ENCODE results near the gene PRDX4.
"Not testable (repeated sequence)": the region's sequence is repeated elsewhere in the genome, so short reads cannot be mapped to it uniquely, and the experiment has no call there.

DNA sequence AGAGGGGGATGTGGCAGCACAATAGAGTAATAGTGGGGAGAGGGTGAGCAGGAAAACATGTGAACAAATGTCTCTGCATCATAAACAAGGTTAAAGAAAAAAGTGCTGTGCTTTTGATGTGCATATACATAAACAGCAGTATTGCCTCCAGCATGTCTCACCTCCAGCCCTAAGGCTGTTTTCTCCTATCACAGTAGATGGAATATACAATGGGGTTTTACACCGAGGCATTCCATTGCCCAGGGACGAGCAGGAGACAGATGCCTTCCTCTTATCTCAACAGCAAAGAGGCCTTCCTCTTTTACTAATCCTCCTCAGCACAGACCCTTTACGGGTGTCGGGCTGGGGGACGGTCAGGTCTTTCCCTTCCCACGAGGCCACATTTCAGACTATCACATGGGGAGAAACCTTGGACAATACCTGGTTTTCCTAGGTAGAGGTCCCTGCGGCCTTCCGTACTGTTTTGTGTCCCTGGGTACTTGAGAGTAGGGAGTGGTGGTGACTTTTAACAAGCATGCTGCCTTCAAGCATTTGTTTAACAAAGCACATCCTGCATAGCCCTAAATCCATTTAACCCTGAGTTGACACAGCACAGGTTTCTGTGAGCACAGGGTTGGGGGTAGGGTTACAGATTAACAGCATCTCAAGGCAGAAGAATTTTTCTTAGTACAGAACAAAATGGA lies 7.1 kb upstream of the PRDX4 start:
- TF ChIP-seq, protein P1, sequence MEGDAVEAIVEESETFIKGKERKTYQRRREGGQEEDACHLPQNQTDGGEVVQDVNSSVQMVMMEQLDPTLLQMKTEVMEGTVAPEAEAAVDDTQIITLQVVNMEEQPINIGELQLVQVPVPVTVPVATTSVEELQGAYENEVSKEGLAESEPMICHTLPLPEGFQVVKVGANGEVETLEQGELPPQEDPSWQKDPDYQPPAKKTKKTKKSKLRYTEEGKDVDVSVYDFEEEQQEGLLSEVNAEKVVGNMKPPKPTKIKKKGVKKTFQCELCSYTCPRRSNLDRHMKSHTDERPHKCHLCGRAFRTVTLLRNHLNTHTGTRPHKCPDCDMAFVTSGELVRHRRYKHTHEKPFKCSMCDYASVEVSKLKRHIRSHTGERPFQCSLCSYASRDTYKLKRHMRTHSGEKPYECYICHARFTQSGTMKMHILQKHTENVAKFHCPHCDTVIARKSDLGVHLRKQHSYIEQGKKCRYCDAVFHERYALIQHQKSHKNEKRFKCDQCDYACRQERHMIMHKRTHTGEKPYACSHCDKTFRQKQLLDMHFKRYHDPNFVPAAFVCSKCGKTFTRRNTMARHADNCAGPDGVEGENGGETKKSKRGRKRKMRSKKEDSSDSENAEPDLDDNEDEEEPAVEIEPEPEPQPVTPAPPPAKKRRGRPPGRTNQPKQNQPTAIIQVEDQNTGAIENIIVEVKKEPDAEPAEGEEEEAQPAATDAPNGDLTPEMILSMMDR (IDR thresholded peaks at IDR 0.05; ENCODE audit: low read depth, low read length, missing input control), result not testable (repeated sequence)
- TF ChIP-seq YY1 (IDR thresholded peaks at IDR 0.05); GABPA (IDR thresholded peaks at IDR 0.05 in 1 of 2, conservative IDR thresholded peaks at IDR 0.05 in 1 of 2); RXRA (IDR thresholded peaks at IDR 0.05); RAD21 (IDR thresholded peaks at IDR 0.05); TAF1 (conservative IDR thresholded peaks at IDR 0.05); NR2F2 (IDR thresholded peaks at IDR 0.05); HNF4A (conservative IDR thresholded peaks at IDR 0.05): not testable (repeated sequence)
- TF ChIP-seq, protein P2, sequence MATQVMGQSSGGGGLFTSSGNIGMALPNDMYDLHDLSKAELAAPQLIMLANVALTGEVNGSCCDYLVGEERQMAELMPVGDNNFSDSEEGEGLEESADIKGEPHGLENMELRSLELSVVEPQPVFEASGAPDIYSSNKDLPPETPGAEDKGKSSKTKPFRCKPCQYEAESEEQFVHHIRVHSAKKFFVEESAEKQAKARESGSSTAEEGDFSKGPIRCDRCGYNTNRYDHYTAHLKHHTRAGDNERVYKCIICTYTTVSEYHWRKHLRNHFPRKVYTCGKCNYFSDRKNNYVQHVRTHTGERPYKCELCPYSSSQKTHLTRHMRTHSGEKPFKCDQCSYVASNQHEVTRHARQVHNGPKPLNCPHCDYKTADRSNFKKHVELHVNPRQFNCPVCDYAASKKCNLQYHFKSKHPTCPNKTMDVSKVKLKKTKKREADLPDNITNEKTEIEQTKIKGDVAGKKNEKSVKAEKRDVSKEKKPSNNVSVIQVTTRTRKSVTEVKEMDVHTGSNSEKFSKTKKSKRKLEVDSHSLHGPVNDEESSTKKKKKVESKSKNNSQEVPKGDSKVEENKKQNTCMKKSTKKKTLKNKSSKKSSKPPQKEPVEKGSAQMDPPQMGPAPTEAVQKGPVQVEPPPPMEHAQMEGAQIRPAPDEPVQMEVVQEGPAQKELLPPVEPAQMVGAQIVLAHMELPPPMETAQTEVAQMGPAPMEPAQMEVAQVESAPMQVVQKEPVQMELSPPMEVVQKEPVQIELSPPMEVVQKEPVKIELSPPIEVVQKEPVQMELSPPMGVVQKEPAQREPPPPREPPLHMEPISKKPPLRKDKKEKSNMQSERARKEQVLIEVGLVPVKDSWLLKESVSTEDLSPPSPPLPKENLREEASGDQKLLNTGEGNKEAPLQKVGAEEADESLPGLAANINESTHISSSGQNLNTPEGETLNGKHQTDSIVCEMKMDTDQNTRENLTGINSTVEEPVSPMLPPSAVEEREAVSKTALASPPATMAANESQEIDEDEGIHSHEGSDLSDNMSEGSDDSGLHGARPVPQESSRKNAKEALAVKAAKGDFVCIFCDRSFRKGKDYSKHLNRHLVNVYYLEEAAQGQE (IDR thresholded peaks at IDR 0.05), result not testable (repeated sequence)
- TF ChIP-seq, protein P3, sequence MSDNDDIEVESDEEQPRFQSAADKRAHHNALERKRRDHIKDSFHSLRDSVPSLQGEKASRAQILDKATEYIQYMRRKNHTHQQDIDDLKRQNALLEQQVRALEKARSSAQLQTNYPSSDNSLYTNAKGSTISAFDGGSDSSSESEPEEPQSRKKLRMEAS (IDR thresholded peaks at IDR 0.05), result not testable (repeated sequence)
- TF ChIP-seq, protein P4, sequence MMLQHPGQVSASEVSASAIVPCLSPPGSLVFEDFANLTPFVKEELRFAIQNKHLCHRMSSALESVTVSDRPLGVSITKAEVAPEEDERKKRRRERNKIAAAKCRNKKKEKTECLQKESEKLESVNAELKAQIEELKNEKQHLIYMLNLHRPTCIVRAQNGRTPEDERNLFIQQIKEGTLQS (IDR thresholded peaks at IDR 0.05), result not testable (repeated sequence)
